UCSD-AML1 (cell line): ENCODE results near the gene ADAM22.

ENCODE experiments used
- DNase-seq: peaks from one replicate; lab custom pipeline; 2025; ENCODE audit not compliant: unreplicated experiment; lab: John Stamatoyannopoulos, UW

Gene ADAM22

DNA sequence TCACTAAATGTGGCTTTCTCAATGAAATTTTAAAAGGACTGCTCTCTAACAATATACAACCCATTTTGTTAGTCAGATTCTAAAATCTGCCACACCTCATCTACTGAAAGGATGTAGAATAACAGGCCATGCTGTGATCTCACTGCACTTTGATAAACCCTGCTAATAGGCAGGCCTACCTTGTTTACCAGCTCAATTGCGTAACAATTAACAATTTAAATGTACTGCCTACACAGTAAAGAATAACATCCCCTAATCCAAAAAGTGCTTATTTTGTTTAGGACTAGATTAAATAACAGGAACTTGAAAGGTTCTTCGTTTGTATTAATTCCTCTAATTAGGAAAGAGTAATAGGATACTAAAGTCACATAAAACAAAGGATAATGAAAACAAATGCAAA, 281.2 kb downstream of the ADAM22 start:
- no peak for DNase-seq

DNA sequence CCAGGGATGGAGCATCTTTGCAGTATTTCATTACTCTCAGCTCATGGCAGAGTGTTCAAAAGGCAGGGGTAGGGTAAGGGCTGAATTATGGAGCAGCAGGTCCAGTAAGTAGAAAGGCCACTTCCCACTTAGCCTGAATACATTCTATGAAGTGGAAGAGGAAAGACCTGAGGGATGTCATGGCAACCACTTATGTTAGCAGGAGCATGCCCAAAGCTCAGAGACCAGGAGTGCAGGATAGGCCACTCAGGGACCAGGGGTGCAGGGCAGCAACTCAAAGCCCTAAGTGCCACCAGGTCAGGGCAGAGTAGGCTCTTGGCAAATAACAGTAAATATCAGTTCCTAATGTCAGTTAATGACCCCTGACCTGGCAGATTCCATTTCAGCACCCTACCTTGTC, 282.2 kb downstream of the ADAM22 start:
- DNase-seq: no peak

DNA sequence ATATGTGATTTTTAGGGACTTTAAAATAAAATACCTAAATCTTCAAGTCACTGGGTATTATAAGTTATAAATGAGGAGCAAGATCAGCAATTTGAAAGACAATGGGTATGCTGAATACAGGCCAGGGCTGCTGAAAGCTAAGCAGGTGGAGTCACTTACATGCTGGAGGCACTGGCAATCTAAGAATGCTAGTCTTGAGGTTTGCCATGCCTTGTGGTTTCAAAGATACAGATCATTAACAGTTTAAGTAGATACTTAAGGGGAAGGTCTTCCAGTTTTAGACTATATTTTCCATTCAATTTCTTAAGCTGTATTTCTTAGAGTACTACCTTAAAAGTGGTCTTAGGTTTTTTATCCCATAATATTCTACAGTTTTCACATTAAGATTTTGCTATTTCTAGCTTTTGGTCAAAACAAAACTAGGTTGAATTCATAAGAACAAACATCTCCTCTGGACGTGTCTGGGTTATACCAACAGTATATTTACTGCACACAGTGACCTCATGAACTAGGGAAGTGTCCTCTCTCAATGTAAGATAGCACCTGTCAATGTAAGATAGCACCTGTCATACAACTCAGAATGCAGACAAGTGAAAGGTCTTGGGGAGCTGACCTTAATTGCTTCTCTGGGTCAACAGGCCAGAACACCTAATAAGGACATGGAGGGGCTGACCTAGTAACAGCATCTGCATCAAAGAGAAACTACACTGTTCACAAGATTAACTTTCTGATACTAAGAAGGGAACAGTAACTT, 283.8 kb downstream of the ADAM22 start:
- no peak for DNase-seq

DNA sequence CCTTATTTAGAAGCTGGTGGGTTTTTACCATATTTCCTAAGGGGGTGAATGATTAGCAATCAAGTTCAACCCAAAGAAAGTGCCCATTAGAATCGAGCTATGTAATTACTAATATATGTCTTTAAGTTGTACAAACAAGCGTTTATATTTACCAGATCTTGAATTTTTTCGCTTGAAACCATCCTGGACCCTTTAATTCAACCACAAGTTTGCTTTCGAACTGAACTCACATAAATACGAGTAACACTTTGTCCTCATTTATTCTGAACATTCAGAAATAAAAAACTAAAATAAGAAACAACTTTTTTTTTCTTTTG, 284.3 kb downstream of the ADAM22 start:
- DNase-seq: no peak

DNA sequence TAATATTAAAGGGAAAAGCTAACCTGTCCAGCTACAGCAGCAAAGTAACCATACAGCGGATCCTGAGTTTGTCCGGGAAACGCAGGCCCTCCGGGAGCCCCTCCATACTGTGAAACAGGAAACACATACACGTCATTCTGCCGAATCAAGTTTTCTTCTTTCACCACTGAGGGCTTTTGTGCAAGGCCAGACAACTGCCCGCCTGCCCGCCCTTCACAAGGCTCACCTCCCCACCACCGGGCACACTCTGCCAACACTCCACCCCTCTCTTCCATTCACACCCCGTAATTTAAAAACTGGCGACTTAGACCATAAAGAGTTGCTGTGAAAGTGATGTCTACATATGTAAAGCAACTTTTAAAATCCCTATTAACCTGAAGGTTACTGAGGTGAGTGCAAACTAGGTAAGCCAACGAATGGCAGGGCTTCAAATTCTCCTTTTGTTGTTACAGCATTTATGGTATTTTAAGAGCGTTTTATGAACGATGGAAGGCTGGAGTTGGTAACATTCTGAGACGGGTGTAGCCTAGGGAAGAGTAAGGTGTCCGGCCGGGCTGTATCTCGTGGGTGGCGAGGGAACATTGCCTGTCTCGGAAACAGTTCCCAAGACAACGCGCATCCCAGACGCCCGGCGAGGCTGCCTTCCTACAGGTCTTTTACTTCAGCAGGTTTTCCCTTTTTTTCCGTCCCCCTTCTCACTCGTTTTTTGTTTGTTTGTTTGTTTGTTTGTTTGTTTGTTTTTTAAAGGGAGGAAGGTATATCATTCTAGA, 285.0 kb downstream of the ADAM22 start:
- peak; percentile 15 for DNase-seq

DNA sequence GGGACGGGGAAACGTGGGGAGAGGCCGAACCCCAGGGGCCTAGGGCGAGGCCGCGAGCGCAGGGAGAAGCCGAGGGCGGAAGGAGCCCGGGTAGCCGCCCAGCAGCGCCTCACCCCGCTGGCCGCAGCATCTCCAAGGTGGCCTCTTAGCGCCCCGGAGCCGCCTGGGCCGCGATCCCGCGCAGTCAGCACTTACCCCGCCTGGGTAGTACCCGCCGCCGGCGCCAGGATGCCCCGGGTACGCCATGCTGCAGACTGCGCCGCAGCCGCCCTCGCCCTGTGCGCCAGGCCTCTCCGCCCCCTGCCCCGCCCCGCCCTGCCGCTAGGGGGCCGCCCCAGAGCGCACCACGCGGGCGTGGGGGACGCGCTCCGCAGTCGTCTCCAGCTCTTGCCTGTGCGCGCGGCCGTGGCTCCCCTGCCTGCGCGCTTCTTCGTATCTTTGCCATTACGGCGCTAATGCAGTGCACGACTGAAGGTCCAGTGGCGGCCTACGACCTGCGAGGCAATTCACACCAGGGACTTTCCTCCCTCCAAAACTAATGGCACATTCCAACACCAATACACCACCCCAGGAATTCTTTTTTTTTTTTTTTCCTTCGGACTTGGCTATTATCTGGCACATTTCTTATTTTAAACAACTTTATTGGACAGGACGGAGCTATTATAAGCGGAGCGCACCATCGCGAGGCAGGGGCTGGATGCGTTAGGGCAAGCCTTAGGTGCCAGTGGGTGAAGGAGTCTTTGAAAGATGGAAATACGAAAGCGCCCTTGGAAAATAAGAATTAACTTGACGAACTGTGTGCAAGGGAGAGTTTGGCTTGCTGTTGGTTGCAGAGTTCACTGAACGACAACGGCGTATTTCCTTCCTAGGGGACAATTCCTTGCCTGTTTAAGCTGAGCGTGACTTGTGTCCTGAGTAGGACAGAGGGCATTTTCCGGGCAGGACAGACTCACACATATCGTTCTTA, 286.0 kb downstream of the ADAM22 start, which contains the start of gene SRI:
Gene SRI, minus strand, starts transcription at position 258 of the 967 bp plus-strand sequence. Its CDS starts 12 bp downstream, at position 246.
- peak; percentile 82 for DNase-seq

DNA sequence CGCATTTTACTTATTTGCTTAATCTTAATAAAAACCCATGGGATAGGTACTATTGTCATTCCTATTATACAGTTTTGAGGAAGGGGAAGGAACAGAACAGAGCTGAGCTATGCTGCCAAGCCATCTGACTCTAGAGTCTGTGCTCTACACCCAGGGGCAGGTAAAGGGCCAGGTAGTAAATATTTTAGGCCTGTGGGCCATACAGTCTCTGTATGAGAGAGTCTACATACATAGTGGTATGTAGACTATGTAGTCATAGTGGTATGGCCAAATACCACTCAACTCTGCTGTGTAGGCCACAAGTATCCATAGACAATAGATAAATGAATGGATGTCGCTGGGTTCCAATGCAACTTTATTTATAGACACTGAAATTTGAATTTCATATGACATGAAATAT, 289.2 kb downstream of the ADAM22 start:
- DNase-seq: no peak

DNA sequence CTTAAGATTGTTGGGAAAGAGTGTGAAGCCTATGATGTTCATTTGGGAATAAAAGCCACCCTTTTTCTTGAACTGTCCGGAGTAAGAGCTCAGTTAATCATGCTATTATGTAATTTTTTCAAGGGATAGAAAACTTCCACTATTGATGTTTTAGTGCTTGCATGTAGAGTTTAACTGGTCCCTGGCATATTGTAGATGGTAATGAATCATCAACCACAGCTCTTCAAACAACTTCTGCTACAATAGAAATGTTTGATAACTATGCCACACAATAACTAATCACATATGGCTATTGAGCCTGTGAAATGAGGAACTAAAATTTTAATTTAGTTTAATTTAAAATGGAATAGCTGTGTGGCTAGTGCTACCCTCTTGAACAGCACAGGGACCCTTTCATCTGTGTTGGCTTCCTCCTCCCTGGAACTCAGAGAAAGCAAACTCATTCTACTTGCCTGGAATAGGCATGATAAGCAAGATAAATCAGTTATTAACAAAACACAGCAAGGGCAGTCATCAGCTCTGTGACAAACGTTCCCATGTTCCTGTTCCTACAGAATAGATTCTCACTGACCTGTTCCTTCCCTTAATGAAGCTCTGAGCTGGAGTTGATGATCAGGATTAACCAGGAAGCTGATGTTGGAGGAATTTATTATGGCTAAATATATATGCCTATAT, 290.7 kb downstream of the ADAM22 start:
- no peak for DNase-seq

DNA sequence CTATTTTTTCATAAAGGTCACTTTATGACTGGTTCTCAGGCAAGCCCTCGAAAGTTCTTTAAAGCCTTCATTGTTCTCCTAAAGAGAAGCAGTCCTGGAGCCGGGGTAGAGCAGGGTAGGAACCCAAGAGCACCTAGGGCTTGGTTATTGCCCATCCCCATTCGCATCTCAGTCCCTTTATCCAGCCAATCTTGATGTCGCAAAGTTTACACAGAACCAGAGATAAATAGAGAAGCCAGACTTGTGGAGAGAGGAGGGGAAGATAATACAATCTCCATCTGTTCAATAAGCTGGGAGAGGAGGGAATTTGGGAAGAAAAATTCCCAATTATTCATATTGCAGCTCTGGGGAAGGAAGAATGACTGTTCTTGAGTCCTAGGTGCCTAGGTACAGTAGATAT, 292.1 kb downstream of the ADAM22 start:
- DNase-seq: no peak

DNA sequence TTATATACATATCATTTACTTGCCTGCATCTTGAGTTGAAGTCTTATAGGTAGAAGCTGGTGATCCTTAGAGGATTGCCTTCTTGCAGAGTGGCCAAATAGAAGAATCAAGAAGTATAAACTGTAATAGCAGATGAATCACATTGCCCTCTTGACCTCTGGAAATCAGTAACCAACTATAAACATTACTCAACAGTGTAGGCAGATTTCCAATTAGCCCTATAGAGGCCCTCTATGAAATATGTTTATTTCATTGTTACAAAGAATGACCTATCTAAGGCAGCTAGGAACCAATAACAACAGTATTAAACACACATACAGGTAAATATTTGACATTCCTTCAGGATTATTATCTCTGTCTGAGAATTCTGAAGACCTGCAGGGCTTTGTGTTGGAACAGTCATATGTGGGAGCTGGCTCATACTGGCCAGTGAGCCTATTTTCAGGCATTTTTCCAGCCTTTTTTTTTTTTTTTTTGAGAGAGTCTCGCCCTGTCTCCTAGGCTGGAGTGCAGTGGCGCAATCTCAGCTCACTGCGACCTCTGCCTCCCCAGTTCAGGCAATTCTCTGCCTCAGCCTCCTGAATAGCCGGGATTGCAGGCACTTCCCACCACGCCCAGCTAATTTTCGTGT, 292.9 kb downstream of the ADAM22 start:
- DNase-seq: no peak

DNA sequence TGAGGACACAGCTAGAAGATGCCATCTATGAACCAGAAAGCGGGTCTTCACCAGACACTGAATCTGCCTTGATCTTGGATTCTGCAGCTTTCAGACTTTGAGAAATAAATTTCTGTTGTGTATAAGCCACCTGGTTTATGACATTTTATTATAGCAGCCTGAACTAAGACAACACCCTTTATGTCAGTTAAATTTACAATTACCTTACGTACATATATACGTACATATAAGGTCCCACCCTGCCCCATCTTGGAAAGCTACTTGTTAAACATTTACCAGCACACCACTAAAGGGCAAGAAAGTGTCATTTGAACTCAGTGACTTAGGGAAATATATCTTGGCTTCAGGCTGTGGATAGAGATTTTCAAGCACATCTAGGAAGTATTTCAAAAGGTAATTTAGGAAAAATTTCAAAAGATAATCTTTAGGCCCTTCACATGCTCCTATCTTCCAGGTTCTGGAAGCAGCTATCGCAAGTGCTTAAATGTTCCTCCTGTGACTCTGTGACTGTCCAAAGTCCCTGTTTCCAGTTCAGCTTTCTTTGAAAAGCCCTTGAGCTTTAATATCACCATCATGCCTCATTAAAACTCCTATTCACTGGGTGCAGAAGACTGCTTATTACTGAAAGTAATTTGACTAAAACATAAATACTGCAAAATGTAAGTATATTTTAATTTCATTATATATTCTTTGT, 295.4 kb downstream of the ADAM22 start:
- no peak for DNase-seq

DNA sequence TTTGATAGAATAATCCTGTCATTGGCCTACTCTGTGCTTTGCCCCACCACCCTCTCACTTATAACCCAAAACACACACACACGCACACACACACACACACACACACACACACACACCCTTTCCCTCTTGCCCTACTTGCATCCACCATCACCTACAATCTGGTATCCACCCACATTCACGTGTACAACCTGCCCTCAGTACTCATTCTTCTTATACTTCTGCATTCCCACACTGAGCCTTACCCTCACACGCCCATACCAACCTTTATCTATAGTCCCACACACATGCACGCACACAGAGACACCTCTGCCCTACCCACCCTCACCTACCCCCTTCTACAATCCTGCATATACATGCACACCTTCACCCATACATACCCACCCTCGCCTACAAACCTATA, 296.6 kb downstream of the ADAM22 start:
- no peak for DNase-seq

DNA sequence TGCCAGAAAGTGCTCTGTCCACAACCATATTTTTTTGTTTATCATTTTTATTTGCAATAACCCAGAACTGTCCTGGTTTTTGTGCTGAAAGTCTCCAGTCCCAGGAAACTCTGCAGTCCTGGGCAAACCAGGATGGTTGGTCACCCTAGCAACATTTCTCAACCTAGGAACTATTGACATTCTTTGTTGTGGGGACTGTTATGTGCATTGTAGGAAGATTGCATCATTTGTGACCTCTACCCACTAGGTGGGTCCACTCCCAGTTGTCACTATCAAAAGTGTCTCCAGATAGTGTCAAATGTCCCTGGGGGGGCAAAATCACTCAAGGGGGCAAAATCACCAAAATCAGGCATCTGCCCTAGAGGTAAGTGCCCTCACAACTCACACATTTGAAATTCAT, 299.8 kb downstream of the ADAM22 start:
- no peak for DNase-seq

DNA sequence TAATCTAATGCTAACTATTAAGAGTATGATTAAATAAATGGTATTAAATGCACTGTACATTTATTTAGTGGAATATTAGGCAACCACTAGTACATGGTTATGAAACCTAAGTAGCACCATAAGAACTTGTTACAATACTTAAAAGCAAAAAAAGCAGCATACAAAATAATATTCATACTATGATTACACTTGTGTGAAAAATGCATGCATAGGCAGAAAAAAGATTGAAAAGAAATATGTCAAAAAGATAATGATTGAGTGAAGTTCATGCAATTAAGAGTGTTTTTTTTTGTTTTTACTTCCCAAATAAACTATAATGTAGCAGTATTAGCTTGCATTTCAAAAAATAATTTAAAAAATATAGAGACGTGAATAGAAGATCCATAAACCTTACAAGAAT, 305.8 kb downstream of the ADAM22 start:
- DNase-seq: no peak

DNA sequence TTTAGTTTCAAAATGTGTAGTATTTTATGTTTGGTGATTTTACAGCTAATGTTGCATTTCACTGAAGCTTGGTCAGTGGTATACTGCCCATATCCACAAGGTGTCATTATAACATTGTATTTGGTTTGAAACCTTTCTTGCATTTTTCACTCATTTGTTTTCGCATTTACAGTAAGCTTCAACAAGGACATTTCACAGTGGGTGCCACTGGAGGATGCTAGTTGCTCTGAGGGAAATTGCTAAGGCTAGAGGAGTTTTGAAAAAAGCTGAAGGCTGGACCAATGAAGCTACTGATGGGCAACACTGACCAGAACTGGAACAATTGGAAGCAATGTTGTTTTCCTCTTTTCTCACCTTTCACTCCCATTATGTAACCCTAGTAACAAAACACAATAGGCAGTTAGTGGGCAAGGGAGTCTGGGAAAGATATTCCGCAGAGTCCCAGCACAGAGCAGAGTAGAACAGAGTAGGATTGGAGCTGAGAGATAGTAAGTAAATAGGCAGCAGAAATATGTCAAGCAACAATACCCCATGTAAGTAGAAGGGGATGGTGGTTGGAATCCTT, 309.4 kb downstream of the ADAM22 start:
- DNase-seq: no peak

DNA sequence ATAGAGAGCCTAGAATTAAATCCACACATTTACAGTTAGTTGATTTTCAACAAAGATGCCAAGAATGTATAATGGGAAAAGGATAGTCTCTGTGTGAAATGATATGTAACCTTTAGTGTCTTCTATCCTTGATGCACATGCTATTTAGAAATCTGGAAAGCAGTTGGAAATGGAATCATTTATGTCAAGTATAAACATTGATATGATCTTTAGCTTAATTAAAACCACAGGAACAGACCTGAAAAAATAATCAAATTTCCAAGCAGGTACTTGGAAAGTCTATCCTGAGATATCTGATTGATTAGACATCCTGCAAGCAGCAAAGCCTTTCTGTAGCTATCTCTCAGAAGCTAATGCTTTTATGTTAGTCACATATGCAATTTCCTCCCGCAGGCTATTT, 310.2 kb downstream of the ADAM22 start:
- DNase-seq: no peak
